C4-2B (cell line): ENCODE data around the gene AUTS2.

Experiments used
- CTCF ChIP-seq: fragments of 450-650 bp; conservative IDR thresholded peaks from 2 replicates; pipeline ENCODE4 v1.5.1; 2017; ENCODE audit warnings: mild to moderate bottlenecking
- ZFX ChIP-seq: fragments of 450-650 bp; IDR thresholded peaks from 2 replicates; pipeline ENCODE4 v1.6.1; 2017

- TF ChIP-seq CTCF (no peak), ZFX (no peak)
Measured at GRCh38 chr7:69762821-69763352, 164.6 kb downstream of the AUTS2 start.
